HepG2 (cell line): ENCODE data around the gene CLCN2. TPM values are rescaled to one million over a fixed set of nuclear protein-coding genes. Genes with fewer than 3 reads are reported as not detected.

ENCODE experiments used
- ATAC-seq: fragments of 200-7000 bp; cut with Tn5 transposase; 3 replicates; pipeline ENCODE4 v1.9.1; 2020; ENCODE audit warnings: mild to moderate bottlenecking, moderate library complexity
- BruUV-seq: library from RNA; stranded (reverse); fragments of 400-500 nt; replicated peaks from 2 replicates; lab custom pipeline; 2021; lab: Mats Ljungman, UMichigan
- CTCF ChIA-PET: fragments of 300-600 bp; formaldehyde crosslinking; extraction: SDS; loops from one replicate; lab custom pipeline; 2021; ENCODE audit warnings: low total read pairs, inconsistent platforms, low intra/inter-chr PET ratio; lab: Yijun Ruan, JAX
- POLR2A ChIA-PET: fragments of 350-600 bp; sonication (Branson Sonifier 250); formaldehyde crosslinking; loops from one replicate; lab custom pipeline; 2020; ENCODE audit warnings: antibody characterized with exemption, inconsistent platforms; lab: Yijun Ruan, JAX
- DNase-seq: peaks from one replicate; pipeline ENCODE4 v3.0.0-alpha.2; 2015; ENCODE audit warnings: low spot score
- FAIRE-seq: peaks from 3 replicates; lab custom pipeline; 2011; peaks lifted over from hg19 to GRCh38; lab: Jason Lieb, UNC
- H2AFZ ChIP-seq: one replicate; pipeline ENCODE4 v1.6.1; 2011; ENCODE audit warnings: low read length, inconsistent platforms
- H3K27ac ChIP-seq: fragments of 300-600 bp; 3 replicates; pipeline ENCODE4 v1.8.0; 2011; ENCODE audit warnings: mixed run types, mild to moderate bottlenecking, mixed read lengths, low read length, inconsistent platforms; ENCODE audit not compliant: insufficient read depth; ENCODE audit errors: extremely low read length
- H3K27me3 ChIP-seq, 2 experiments: fragments of 200-600 bp in 1 of 2; 2 replicates in 1 of 2; 3 replicates in 1 of 2; pipeline versions ENCODE4 v1.6.0 to v1.8.0; 2011; ENCODE audit warnings: low read length in 2 of 2, mild to moderate bottlenecking in 2 of 2, moderate library complexity in 2 of 2, inconsistent platforms in 1 of 2; ENCODE audit not compliant: insufficient read depth in 2 of 2, control insufficient read depth in 1 of 2
- H3K36me3 ChIP-seq, 2 experiments: fragments of 200-600 bp in 1 of 2; replicated peaks in 1 of 2; 2 replicates in 1 of 2; 3 replicates in 1 of 2; pipeline versions ENCODE4 v1.5.1 to v1.8.0; 2011; ENCODE audit warnings: low read length in 2 of 2, inconsistent platforms in 1 of 2; ENCODE audit not compliant: insufficient read depth in 2 of 2, control insufficient read depth in 1 of 2
- H3K4me1 ChIP-seq: 2 replicates; pipeline ENCODE4 v1.5.1; 2012; ENCODE audit warnings: low read length, inconsistent platforms; ENCODE audit not compliant: insufficient read depth
- H3K4me2 ChIP-seq: 2 replicates; pipeline ENCODE4 v1.6.0; 2011; ENCODE audit warnings: low read depth, low read length, inconsistent platforms
- H3K4me3 ChIP-seq, 3 experiments: fragments of 200-600 bp in 1 of 3; sonication (generic), shearing (Covaris generic) in 1 of 3; replicated peaks in 1 of 3; 2 replicates each; pipeline ENCODE4 v1.5.1; 2011 to 2016; ENCODE audit warnings: low read length in 3 of 3, inconsistent platforms in 2 of 3, low read depth in 2 of 3, mild to moderate bottlenecking in 2 of 3, control low read depth in 1 of 3, mixed read lengths in 1 of 3; ENCODE audit not compliant: insufficient read depth in 1 of 3
- H3K79me2 ChIP-seq: one replicate; pipeline ENCODE4 v1.6.1; 2011; ENCODE audit warnings: low read length, inconsistent platforms; ENCODE audit not compliant: insufficient read depth
- H3K9ac ChIP-seq: 2 replicates; pipeline ENCODE4 v1.6.0; 2011; ENCODE audit warnings: mild to moderate bottlenecking, low read depth, low read length, inconsistent platforms; ENCODE audit not compliant: insufficient read depth
- H3K9me3 ChIP-seq: 2 replicates; pipeline ENCODE4 v1.5.1; 2012; ENCODE audit warnings: mild to moderate bottlenecking, low read length
- H4K20me1 ChIP-seq: 2 replicates; pipeline ENCODE4 v1.6.0; 2011; ENCODE audit warnings: inconsistent platforms, mild to moderate bottlenecking, low read length, moderate library complexity; ENCODE audit not compliant: insufficient read depth
- BRCA1 ChIP-seq: sonication (generic); formaldehyde crosslinking; IDR thresholded peaks from 2 replicates; pipeline ENCODE4 v1.4.0; 2020; ENCODE audit warnings: missing genetic modification reagents
- GPN1 ChIP-seq: sonication (generic); formaldehyde crosslinking; IDR thresholded peaks from 2 replicates; pipeline ENCODE4 v1.5.1; 2020; ENCODE audit warnings: missing genetic modification reagents, borderline replicate concordance
- MYC ChIP-seq: sonication (generic); formaldehyde crosslinking; IDR thresholded peaks from 2 replicates; pipeline ENCODE4 v1.9.0; 2021; ENCODE audit warnings: missing genetic modification reagents, borderline replicate concordance
- TEAD2 ChIP-seq: sonication (generic); formaldehyde crosslinking; IDR thresholded peaks from 2 replicates; pipeline ENCODE4 v1.9.0; 2021; ENCODE audit warnings: missing genetic modification reagents
- ZFX ChIP-seq: sonication (generic); formaldehyde crosslinking; IDR thresholded peaks from 2 replicates; pipeline ENCODE4 v1.4.0; 2020; ENCODE audit warnings: mild to moderate bottlenecking, low read depth, missing genetic modification reagents, moderate library complexity
- ZFY ChIP-seq: sonication (generic); formaldehyde crosslinking; IDR thresholded peaks from 2 replicates; pipeline ENCODE4 v1.4.0; 2020; ENCODE audit warnings: missing genetic modification reagents
- ZMAT3 ChIP-seq: sonication (generic); formaldehyde crosslinking; conservative IDR thresholded peaks from 2 replicates; pipeline ENCODE4 v1.7.0; 2021; ENCODE audit warnings: missing genetic modification reagents
- ZNF33A ChIP-seq: sonication (generic); formaldehyde crosslinking; IDR thresholded peaks from 2 replicates; pipeline ENCODE4 v1.5.1; 2020; ENCODE audit warnings: missing genetic modification reagents, mild to moderate bottlenecking, moderate library complexity, borderline replicate concordance
- ZNF552 ChIP-seq: sonication (generic); formaldehyde crosslinking; IDR thresholded peaks from 2 replicates; pipeline ENCODE4 v1.9.0; 2022; ENCODE audit warnings: missing genetic modification reagents, mild to moderate bottlenecking, borderline replicate concordance
- ZNF589 ChIP-seq: sonication (generic); formaldehyde crosslinking; conservative IDR thresholded peaks from 2 replicates; pipeline ENCODE4 v1.8.0; 2022; ENCODE audit warnings: mild to moderate bottlenecking, moderate library complexity, missing genetic modification reagents
- ZNF780A ChIP-seq: sonication (generic); formaldehyde crosslinking; IDR thresholded peaks from 2 replicates; pipeline ENCODE4 v1.8.0; 2022; ENCODE audit warnings: mild to moderate bottlenecking, missing genetic modification reagents, moderate library complexity
- ZNF891 ChIP-seq: sonication (generic); formaldehyde crosslinking; IDR thresholded peaks from 2 replicates; pipeline ENCODE4 v1.5.0; 2020; ENCODE audit warnings: mild to moderate bottlenecking, missing genetic modification reagents
- ZSCAN21 ChIP-seq: sonication (generic); formaldehyde crosslinking; IDR thresholded peaks from 2 replicates; pipeline ENCODE4 v1.8.0; 2022; ENCODE audit warnings: mild to moderate bottlenecking, missing genetic modification reagents, moderate library complexity, borderline replicate concordance
- WGBS: methylation state at CpG from one replicate; pipeline ENCODE4 v1.1.6; 2017; ENCODE audit warnings: low lambda C conversion rate; 5-methylcytosine and 5-hydroxymethylcytosine counted together
- in situ Hi-C: cut with HindIII; loops from 2 replicates; pipeline ENCODE4 v1.10.0; 2017; ENCODE audit warnings: low pct_unique_long_range_greater_than_20kb; ENCODE audit not compliant: extremely low pct_ligation_motif_present
- intact Hi-C: fragments of 100-400 bp; cut with micrococcal nuclease; formaldehyde crosslinking; loops from one replicate; pipeline ENCODE4 v1.10.0; 2022; ENCODE audit not compliant: unreplicated experiment
- polyA plus RNA-seq, 8 experiments: library from polyadenylated mRNA; depleted of rRNA in 3 of 8; stranded (reverse) in 7 of 8; unstranded in 1 of 8; fragments of >200 nt; fragmentation: Illumina TruSeq in 4 of 8; extraction: Trizol in 4 of 8; gene quantifications; 2 replicates each; pipeline versions ENCODE4 v1.2.1 to v1.2.3, GENCODE V29; 2011 to 2016; ENCODE audit warnings: low read depth in 4 of 8, missing spikeins in 1 of 8, mixed read lengths in 1 of 8; ENCODE audit not compliant: insufficient read depth in 1 of 8
- total RNA-seq, 5 experiments: library from RNA; depleted of rRNA; stranded (reverse); fragments of >200 nt; fragmentation: Illumina TruSeq; extraction: Trizol; gene quantifications; 2 replicates each; pipeline ENCODE4 v1.2.3, GENCODE V29; 2016; ENCODE audit warnings: low read depth in 1 of 5
- TF ChIP-seq, protein P1 (sequence below): IDR thresholded peaks from 2 replicates; pipeline ENCODE4 v1.6.1; 2016; ENCODE audit warnings: missing compliant biosample characterization, missing genetic modification reagents, borderline replicate concordance
- TF ChIP-seq, protein P2 (sequence below): sonication (generic); formaldehyde crosslinking; IDR thresholded peaks from 2 replicates; pipeline ENCODE4 v1.4.0; 2020; ENCODE audit warnings: missing genetic modification reagents
- TF ChIP-seq, protein P3 (sequence below): sonication (generic); formaldehyde crosslinking; conservative IDR thresholded peaks from 2 replicates; pipeline ENCODE4 v1.8.1; 2023; ENCODE audit warnings: missing genetic modification reagents

CLCN2 gene
- total and polyA plus RNA-seq, 2 of the 13 experiments (the other 11 are each of a cell fraction or from before 2014, with no cell fraction given) = 11.4 to 13.5 TPM

DNA sequence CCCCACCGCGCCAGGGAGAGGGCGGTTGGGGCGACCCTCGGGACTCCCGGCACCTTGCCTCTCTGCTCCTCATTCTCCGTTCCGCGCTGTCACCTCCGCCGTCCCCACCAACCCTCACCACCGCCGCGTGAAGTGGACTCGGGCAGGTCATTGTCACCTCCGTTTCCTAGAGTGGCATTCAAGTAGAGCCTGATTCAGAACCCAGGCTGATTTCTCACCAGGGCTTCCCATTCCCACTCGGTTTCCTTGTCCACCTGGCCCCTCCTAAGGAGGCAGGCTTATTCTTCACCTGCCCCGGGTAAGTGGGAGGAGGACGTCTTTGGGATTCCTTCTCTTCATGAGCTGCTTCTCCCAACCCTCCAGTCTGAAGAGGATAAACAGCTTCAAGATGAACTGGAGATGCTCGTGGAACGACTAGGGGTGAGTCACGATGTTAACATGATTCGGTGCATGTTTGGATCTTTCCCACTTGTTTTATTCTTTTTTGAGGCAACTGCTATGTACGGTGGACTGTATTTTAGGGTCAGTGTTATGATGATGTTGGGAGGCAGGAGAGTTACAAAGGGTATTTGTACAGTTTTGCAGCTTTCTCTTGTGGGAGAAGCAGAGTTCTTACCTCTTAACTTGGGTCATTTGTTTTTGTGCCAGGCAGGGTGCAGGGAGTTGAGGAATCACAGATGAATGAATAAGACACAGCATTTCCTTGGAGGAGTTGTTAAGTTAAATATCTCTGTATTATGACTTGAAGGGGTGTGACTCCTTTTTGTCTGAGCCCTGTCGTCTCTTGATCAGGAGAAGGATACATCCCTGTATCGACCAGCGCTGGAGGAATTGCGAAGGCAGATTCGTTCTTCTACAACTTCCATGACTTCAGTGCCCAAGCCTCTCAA lies 61.7 kb downstream of the CLCN2 start:
- 26% methylated on average over 15 of the region's 29 CpGs for whole genome bisulfite sequencing
- POLR2A ChIA-PET = no interaction called here
- no peaks in the 10 kb centered on the region for H3K9me3 ChIP-seq
- H3K4me3 ChIP-seq = peak overlapping the region; percentile 96 to 99 (median 98)
- peak overlapping the region; percentile 50 for H3K27ac ChIP-seq
- in situ Hi-C loops (no loop called here), intact Hi-C loops (loop anchor here (2.0 kb wide), 1 partner anchor 37 kb away; no protein-coding TSS in a partner anchor)
- H3K79me2 ChIP-seq = peaks cover 25% of the 10 kb centered on the region
- H3K4me2 ChIP-seq = peak overlapping the region; percentile 86
- no peaks in the 10 kb centered on the region; a peak in 1 of 5 replicates for H3K27me3 ChIP-seq
- no peak overlapping the region for H2AFZ ChIP-seq
- peak overlapping the region; percentile 87 for H3K9ac ChIP-seq
- DNase-seq (no peak), ATAC-seq (peak; percentile 21; the same call in 1 of the 3 replicates), FAIRE-seq (no peak)
- BruUV-seq = TSS peak; percentile 67
- no peaks in the 10 kb centered on the region for H4K20me1 ChIP-seq
- CTCF ChIA-PET = no interaction called here
- peaks cover 19 to 42% of the 10 kb centered on the region in 2 experiments; a peak in 4 of 5 replicates for H3K36me3 ChIP-seq
- H3K4me1 ChIP-seq = peaks cover 43% of the 10 kb centered on the region
- TF ChIP-seq ZMAT3 = 0 out of 2 replicates have a peak, but pooled peaks have one; percentile 2
- no peak for TF ChIP-seq BRCA1 (CRISPR knock-in tag)
- TF ChIP-seq, protein P1, sequence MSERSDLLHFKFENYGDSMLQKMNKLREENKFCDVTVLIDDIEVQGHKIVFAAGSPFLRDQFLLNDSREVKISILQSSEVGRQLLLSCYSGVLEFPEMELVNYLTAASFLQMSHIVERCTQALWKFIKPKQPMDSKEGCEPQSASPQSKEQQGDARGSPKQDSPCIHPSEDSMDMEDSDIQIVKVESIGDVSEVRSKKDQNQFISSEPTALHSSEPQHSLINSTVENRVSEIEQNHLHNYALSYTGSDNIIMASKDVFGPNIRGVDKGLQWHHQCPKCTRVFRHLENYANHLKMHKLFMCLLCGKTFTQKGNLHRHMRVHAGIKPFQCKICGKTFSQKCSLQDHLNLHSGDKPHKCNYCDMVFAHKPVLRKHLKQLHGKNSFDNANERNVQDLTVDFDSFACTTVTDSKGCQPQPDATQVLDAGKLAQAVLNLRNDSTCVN (CRISPR knock-in tag) = 0 out of 2 replicates have a peak, but pooled peaks have one; percentile 28
- peak; percentile 42; the same call in 1 of the 2 replicates for TF ChIP-seq ZNF33A (CRISPR knock-in tag)
- no peak for TF ChIP-seq ZSCAN21 (CRISPR knock-in tag)
- TF ChIP-seq ZNF891 (CRISPR knock-in tag) = peak; percentile 62; the same call in 1 of the 2 replicates
- no peak for TF ChIP-seq ZNF552 (CRISPR knock-in tag)
- TF ChIP-seq GPN1 (CRISPR knock-in tag) = no peak
- peak; percentile 14; the same call in 1 of the 2 replicates for TF ChIP-seq ZFX
- TF ChIP-seq, protein P2, sequence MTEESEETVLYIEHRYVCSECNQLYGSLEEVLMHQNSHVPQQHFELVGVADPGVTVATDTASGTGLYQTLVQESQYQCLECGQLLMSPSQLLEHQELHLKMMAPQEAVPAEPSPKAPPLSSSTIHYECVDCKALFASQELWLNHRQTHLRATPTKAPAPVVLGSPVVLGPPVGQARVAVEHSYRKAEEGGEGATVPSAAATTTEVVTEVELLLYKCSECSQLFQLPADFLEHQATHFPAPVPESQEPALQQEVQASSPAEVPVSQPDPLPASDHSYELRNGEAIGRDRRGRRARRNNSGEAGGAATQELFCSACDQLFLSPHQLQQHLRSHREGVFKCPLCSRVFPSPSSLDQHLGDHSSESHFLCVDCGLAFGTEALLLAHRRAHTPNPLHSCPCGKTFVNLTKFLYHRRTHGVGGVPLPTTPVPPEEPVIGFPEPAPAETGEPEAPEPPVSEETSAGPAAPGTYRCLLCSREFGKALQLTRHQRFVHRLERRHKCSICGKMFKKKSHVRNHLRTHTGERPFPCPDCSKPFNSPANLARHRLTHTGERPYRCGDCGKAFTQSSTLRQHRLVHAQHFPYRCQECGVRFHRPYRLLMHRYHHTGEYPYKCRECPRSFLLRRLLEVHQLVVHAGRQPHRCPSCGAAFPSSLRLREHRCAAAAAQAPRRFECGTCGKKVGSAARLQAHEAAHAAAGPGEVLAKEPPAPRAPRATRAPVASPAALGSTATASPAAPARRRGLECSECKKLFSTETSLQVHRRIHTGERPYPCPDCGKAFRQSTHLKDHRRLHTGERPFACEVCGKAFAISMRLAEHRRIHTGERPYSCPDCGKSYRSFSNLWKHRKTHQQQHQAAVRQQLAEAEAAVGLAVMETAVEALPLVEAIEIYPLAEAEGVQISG (CRISPR knock-in tag) = no peak
- TF ChIP-seq ZNF780A (CRISPR knock-in tag) = no peak
- TF ChIP-seq ZNF589 (CRISPR knock-in tag) = no peak
- TF ChIP-seq TEAD2 = 0 out of 2 replicates have a peak, but pooled peaks have one; percentile 52
- peak; percentile 14; the same call in 1 of the 2 replicates for TF ChIP-seq MYC (CRISPR knock-in tag)
- TF ChIP-seq, protein P3, sequence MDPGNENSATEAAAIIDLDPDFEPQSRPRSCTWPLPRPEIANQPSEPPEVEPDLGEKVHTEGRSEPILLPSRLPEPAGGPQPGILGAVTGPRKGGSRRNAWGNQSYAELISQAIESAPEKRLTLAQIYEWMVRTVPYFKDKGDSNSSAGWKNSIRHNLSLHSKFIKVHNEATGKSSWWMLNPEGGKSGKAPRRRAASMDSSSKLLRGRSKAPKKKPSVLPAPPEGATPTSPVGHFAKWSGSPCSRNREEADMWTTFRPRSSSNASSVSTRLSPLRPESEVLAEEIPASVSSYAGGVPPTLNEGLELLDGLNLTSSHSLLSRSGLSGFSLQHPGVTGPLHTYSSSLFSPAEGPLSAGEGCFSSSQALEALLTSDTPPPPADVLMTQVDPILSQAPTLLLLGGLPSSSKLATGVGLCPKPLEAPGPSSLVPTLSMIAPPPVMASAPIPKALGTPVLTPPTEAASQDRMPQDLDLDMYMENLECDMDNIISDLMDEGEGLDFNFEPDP (CRISPR knock-in tag) = no peak
- peak; percentile 46 for TF ChIP-seq ZFY (CRISPR knock-in tag)
